ENCODE data around the gene SMS.
A peak's percentile ranks its signal among the peaks of the same experiment; 100 is the strongest.

- peak; percentile 45 to 65; a peak in 3 of 4 replicates for TF ChIP-seq CTCF (conservative IDR thresholded peaks at IDR 0.05; ENCODE audit: low read depth in 2 of 2)
- no peak for TF ChIP-seq EZH2 (IDR thresholded peaks at IDR 0.05; ENCODE audit: low read depth, unreplicated experiment)
- TF ChIP-seq CREB1 (CRISPR knock-in tag; IDR thresholded peaks at IDR 0.05; ENCODE audit: low read depth) = no peak
- no peak for TF ChIP-seq JUNB (IDR thresholded peaks at IDR 0.05; ENCODE audit: unreplicated experiment)
- TF ChIP-seq POLR2AphosphoS5 (IDR thresholded peaks at IDR 0.05; ENCODE audit: low read depth) = no peak
- TF ChIP-seq, protein P1, sequence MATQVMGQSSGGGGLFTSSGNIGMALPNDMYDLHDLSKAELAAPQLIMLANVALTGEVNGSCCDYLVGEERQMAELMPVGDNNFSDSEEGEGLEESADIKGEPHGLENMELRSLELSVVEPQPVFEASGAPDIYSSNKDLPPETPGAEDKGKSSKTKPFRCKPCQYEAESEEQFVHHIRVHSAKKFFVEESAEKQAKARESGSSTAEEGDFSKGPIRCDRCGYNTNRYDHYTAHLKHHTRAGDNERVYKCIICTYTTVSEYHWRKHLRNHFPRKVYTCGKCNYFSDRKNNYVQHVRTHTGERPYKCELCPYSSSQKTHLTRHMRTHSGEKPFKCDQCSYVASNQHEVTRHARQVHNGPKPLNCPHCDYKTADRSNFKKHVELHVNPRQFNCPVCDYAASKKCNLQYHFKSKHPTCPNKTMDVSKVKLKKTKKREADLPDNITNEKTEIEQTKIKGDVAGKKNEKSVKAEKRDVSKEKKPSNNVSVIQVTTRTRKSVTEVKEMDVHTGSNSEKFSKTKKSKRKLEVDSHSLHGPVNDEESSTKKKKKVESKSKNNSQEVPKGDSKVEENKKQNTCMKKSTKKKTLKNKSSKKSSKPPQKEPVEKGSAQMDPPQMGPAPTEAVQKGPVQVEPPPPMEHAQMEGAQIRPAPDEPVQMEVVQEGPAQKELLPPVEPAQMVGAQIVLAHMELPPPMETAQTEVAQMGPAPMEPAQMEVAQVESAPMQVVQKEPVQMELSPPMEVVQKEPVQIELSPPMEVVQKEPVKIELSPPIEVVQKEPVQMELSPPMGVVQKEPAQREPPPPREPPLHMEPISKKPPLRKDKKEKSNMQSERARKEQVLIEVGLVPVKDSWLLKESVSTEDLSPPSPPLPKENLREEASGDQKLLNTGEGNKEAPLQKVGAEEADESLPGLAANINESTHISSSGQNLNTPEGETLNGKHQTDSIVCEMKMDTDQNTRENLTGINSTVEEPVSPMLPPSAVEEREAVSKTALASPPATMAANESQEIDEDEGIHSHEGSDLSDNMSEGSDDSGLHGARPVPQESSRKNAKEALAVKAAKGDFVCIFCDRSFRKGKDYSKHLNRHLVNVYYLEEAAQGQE (IDR thresholded peaks at IDR 0.05; ENCODE audit: unreplicated experiment) = no peak
- no peak for TF ChIP-seq ZNF331 (CRISPR knock-in tag; IDR thresholded peaks at IDR 0.05; ENCODE audit: low read depth)
- no peak for TF ChIP-seq NANOG (IDR thresholded peaks at IDR 0.05; ENCODE audit: borderline replicate concordance)
- TF ChIP-seq EZH2phosphoT487 (IDR thresholded peaks at IDR 0.05; ENCODE audit: unreplicated experiment) = no peak
- no peak for TF ChIP-seq ZNF114 (CRISPR knock-in tag; IDR thresholded peaks at IDR 0.05)
These were observed 7.4 kb upstream of the SMS start for GRCh38 chrX:21933077-21933476.
